Activated CD8-positive, alpha-beta T cell treated with anti-CD3 and anti-CD28 coated beads for 36 hours (primary cell): Measurements from ENCODE around the gene PDZD2. TPM values are rescaled to one million over a fixed set of nuclear protein-coding genes. Genes with fewer than 3 reads are reported as not detected.

Source experiments
- ATAC-seq: fragments of 200-7000 bp; cut with Tn5 transposase; one replicate; pipeline ENCODE4 v1.10.0; 2021; ENCODE audit warnings: mild to moderate bottlenecking, moderate library complexity
- CTCF ChIA-PET: fragments of 350-600 bp; sonication (Branson Sonifier 250); formaldehyde crosslinking; loops from one replicate; lab custom pipeline; 2021; ENCODE audit warnings: antibody characterized with exemption; lab: Charles Lee
- POLR2A ChIA-PET: fragments of 350-600 bp; sonication (Branson Sonifier 250); formaldehyde crosslinking; loops from one replicate; lab custom pipeline; 2021; ENCODE audit warnings: antibody characterized with exemption; lab: Charles Lee
- DNase-seq: peaks from one replicate; pipeline ENCODE4 v3.0.0-alpha.2; 2020
- H3K27ac Mint-ChIP-seq: one replicate; pipeline ENCODE4 v1.8.0; 2021; ENCODE audit warnings: mild to moderate bottlenecking, mixed read lengths
- H3K27me3 Mint-ChIP-seq: one replicate; pipeline ENCODE4 v1.8.0; 2021; ENCODE audit warnings: mixed read lengths
- H3K36me3 Mint-ChIP-seq: one replicate; pipeline ENCODE4 v1.8.0; 2021; ENCODE audit warnings: low read depth, mixed read lengths
- H3K4me1 Mint-ChIP-seq: one replicate; pipeline ENCODE4 v1.8.0; 2021; ENCODE audit warnings: low read depth, mixed read lengths
- H3K4me3 Mint-ChIP-seq: one replicate; pipeline ENCODE4 v1.8.0; 2021; ENCODE audit warnings: mild to moderate bottlenecking, moderate library complexity, mixed read lengths
- H3K9me3 Mint-ChIP-seq: one replicate; pipeline ENCODE4 v1.8.0; 2021; ENCODE audit warnings: mixed read lengths
- intact Hi-C: fragments of 100-400 bp; cut with micrococcal nuclease; formaldehyde crosslinking; loops from one replicate; pipeline ENCODE4 v1.10.0; 2022
- total RNA-seq, 2 experiments: library from RNA; stranded (reverse); gene quantifications; one replicate each; pipeline ENCODE4 v1.2.3, GENCODE V29; 2021
- TF ChIP-seq, protein P1 (sequence below): fragments of 200-600 bp; IDR thresholded peaks from one replicate; pipeline ENCODE4 v1.8.0; 2022; ENCODE audit warnings: antibody characterized with exemption, mild to moderate bottlenecking

The PDZD2 gene
- total RNA-seq, 2 experiments from 2014 or later = not detected

DNA sequence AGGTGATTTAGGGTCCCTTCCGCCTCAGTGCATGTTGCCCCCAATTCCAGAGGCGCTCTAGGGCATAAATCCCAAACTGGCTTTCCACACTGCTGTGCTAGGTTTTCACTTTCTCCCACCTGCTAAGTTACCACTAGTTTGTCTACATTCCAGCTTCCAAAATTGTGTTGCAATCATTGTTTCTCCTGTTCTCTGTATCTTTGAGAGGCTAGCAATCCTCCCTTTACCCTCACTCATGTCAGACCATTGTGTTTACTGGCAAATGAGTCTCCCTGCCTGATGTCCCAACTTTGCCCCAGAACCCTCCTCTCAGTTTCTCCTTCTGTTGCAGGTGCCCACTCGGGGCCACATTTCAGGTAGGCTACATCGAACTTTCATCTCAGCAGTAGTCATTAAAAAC lies 221.3 kb downstream of the PDZD2 start:
- TF ChIP-seq, protein P1, sequence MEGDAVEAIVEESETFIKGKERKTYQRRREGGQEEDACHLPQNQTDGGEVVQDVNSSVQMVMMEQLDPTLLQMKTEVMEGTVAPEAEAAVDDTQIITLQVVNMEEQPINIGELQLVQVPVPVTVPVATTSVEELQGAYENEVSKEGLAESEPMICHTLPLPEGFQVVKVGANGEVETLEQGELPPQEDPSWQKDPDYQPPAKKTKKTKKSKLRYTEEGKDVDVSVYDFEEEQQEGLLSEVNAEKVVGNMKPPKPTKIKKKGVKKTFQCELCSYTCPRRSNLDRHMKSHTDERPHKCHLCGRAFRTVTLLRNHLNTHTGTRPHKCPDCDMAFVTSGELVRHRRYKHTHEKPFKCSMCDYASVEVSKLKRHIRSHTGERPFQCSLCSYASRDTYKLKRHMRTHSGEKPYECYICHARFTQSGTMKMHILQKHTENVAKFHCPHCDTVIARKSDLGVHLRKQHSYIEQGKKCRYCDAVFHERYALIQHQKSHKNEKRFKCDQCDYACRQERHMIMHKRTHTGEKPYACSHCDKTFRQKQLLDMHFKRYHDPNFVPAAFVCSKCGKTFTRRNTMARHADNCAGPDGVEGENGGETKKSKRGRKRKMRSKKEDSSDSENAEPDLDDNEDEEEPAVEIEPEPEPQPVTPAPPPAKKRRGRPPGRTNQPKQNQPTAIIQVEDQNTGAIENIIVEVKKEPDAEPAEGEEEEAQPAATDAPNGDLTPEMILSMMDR = no peak
- no peak for ATAC-seq
- no peak overlapping the region for H3K27ac Mint-ChIP-seq
- intact Hi-C loops = no loop called here
- H3K36me3 Mint-ChIP-seq = peaks cover 4% of the 10 kb centered on the region
- DNase-seq = no peak
- H3K27me3 Mint-ChIP-seq = peaks cover 6% of the 10 kb centered on the region
- H3K4me1 Mint-ChIP-seq = peaks cover 18% of the 10 kb centered on the region
- no peak overlapping the region for H3K4me3 Mint-ChIP-seq
- POLR2A ChIA-PET = no interaction called here
- H3K9me3 Mint-ChIP-seq = peaks cover 17% of the 10 kb centered on the region
- CTCF ChIA-PET = no interaction called here

DNA sequence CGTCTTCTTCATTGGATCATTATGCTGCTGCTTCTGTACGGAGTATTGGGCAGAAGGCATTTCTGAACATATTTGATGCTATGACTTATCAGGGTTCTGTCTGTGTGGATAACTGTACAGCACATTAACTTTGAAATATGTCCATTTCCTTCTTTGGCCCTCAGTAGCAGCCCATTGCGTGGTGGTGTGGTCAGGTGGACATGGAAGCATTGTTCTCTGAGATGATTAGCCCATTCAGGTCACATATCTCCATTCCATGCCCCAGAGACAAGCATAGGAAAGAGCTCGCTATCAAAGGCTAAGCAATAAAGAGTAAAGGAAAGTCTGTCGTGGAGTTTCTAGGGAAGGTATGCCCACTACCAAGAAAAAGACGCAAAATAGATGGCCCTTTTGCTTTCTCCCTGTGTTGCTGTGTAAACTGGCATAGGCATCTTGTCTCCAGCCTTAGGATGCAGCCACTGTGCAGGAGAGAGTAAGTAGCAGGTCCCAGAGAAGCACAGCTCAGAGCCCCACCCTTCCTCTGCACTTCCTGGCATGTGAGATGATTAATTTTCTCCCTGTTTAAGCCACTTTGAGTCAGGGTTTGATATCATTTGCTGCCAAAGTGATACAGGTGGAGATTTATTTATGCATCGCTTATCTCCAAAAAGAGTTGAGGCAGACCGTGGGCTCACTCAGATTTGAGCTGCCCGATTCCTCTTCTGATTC lies 221.9 kb downstream of the PDZD2 start:
- ChIA-PET CTCF (interaction anchor here (0.9 kb wide), 1 partner anchor 36 kb away, joined by 3 read pairs; no protein-coding TSS in a partner anchor), POLR2A (no interaction called here)
- intact Hi-C loops = no loop called here
- Mint-ChIP-seq H3K27ac (no peak overlapping the region), H3K36me3 (peaks cover 4% of the 10 kb centered on the region), H3K27me3 (no peaks in the 10 kb centered on the region), H3K4me1 (peaks cover 14% of the 10 kb centered on the region), H3K4me3 (no peak overlapping the region), H3K9me3 (peaks cover 17% of the 10 kb centered on the region)
- no peak for DNase-seq
- peak; percentile 65 for ATAC-seq
- TF ChIP-seq, protein P1 = no peak

DNA sequence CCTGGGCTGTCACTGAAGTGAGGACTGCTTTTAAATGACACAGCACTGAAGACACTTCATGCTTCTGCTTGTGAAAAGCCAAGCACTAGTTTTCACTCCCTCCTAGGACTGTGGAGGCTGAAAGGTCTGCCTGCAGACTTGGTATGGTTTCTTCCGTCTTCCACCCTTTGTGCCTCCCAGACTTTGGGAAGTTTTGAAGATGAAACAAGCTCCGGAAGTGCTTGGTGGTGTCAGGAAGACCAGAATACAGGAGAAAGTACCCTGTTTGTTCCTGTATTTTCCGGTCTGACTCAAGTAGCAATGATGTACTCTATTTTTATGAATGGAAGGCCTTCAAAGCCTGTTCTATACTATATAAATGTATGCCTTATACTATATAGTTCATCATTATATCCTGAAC lies 222.7 kb downstream of the PDZD2 start:
- peaks cover 17% of the 10 kb centered on the region for H3K9me3 Mint-ChIP-seq
- peaks cover 4% of the 10 kb centered on the region for H3K36me3 Mint-ChIP-seq
- ChIA-PET CTCF (interaction anchor here (0.9 kb wide), 1 partner anchor 36 kb away, joined by 3 read pairs; no protein-coding TSS in a partner anchor), POLR2A (no interaction called here)
- ATAC-seq (no peak), DNase-seq (no peak)
- H3K4me1 Mint-ChIP-seq = peaks cover 18% of the 10 kb centered on the region
- TF ChIP-seq, protein P1 = no peak
- no peaks in the 10 kb centered on the region for H3K27me3 Mint-ChIP-seq
- H3K4me3 Mint-ChIP-seq = no peak overlapping the region
- intact Hi-C loops = no loop called here
- H3K27ac Mint-ChIP-seq = no peak overlapping the region

DNA sequence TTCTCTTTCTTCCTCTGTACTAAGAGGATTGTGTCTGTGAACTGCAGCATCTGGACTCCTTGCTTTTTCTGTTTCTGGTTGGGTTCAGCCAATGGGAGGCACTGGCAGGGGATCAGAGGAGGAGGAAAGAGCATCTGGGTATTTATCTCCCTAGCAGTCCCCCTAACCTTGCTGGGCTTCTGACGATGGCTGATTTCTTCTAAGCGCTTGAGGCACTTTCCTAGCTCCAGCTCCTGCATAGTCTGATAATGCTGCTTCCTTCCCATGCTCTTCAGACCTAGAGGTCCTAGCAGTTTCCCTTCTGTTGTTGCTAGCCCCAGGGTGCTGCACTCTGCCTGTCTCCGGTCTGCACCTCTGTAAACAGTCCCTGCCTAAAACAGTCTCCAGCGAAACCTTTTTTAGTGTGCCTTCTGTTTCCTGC lies 225.1 kb downstream of the PDZD2 start:
- POLR2A ChIA-PET = no interaction called here
- no peak for ATAC-seq
- peaks cover 15% of the 10 kb centered on the region for H3K9me3 Mint-ChIP-seq
- peaks cover 4% of the 10 kb centered on the region for H3K36me3 Mint-ChIP-seq
- DNase-seq = no peak
- H3K27ac Mint-ChIP-seq = no peak overlapping the region
- H3K4me1 Mint-ChIP-seq = peaks cover 30% of the 10 kb centered on the region
- CTCF ChIA-PET = no interaction called here
- intact Hi-C loops = no loop called here
- no peak overlapping the region for H3K4me3 Mint-ChIP-seq
- TF ChIP-seq, protein P1 = no peak
- peaks cover 2% of the 10 kb centered on the region for H3K27me3 Mint-ChIP-seq

DNA sequence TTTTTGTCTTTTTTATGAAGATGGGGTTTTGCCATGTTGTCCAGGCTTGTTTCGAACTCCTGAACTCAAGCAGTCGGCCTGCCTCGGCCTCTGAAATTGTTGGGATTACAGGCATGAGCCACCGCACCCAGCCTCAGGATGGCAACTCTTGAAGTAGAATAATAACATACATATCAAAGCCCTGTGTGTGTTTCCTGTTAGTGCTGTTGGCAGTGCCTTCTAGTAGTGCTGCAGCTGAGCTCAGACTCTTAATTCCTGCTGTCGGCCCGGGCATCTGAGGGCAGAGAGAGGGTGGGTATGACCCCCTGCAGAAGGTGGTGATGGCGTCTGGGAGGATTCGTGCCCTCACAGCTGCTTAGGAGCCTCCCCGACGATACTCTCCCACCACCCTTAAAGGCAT lies 227.2 kb downstream of the PDZD2 start:
- Mint-ChIP-seq H3K4me3 (peak overlapping the region; percentile 34), H3K27me3 (peaks cover 2% of the 10 kb centered on the region), H3K9me3 (no peaks in the 10 kb centered on the region), H3K27ac (peak overlapping the region; percentile 39), H3K36me3 (no peaks in the 10 kb centered on the region), H3K4me1 (peaks cover 26% of the 10 kb centered on the region)
- ATAC-seq (peak; percentile 42), DNase-seq (no peak)
- intact Hi-C loops = no loop called here
- TF ChIP-seq, protein P1 = no peak
- POLR2A ChIA-PET = interaction anchor here (1.7 kb wide), 1 partner anchor 11 kb away, joined by 6 read pairs; no protein-coding TSS in a partner anchor
- CTCF ChIA-PET = interaction anchor here (0.9 kb wide), 1 partner anchor 211 kb away, joined by 3 read pairs; no protein-coding TSS in a partner anchor
